GM21786 (cell line): ENCODE data around the gene FOXL1.

Experiments used
- ATAC-seq: cut with Tn5 transposase; IDR thresholded peaks from one replicate; pipeline ENCODE4 v1.9.1; 2021; ENCODE audit not compliant: unreplicated experiment

FOXL1 gene

GRCh38 chr16:86625821-86626220, 47.5 kb downstream of the FOXL1 start:
- ATAC-seq: no peak

GRCh38 chr16:86626284-86626683, 47.9 kb downstream of the FOXL1 start:
- no peak for ATAC-seq

- no peak for ATAC-seq
Measured at GRCh38 chr16:86626966-86627365, 48.6 kb downstream of the FOXL1 start.

GRCh38 chr16:86628614-86629013, 50.3 kb downstream of the FOXL1 start:
- ATAC-seq: no peak

- no peak for ATAC-seq
Measured at GRCh38 chr16:86630471-86630870, 52.1 kb downstream of the FOXL1 start.

GRCh38 chr16:86631444-86631843, 53.1 kb downstream of the FOXL1 start:
- no peak for ATAC-seq
